HG03159 (cell line): ENCODE data around the gene DNAAF5.
"Not testable (repeated sequence)": the region's sequence is repeated elsewhere in the genome, so short reads cannot be mapped to it uniquely, and the experiment has no call there.

Experiments
- ATAC-seq: cut with Tn5 transposase; IDR thresholded peaks from one replicate; pipeline ENCODE4 v1.9.1; 2021; ENCODE audit warnings: mild to moderate bottlenecking, moderate library complexity; ENCODE audit not compliant: unreplicated experiment

DNAAF5 gene

DNA sequence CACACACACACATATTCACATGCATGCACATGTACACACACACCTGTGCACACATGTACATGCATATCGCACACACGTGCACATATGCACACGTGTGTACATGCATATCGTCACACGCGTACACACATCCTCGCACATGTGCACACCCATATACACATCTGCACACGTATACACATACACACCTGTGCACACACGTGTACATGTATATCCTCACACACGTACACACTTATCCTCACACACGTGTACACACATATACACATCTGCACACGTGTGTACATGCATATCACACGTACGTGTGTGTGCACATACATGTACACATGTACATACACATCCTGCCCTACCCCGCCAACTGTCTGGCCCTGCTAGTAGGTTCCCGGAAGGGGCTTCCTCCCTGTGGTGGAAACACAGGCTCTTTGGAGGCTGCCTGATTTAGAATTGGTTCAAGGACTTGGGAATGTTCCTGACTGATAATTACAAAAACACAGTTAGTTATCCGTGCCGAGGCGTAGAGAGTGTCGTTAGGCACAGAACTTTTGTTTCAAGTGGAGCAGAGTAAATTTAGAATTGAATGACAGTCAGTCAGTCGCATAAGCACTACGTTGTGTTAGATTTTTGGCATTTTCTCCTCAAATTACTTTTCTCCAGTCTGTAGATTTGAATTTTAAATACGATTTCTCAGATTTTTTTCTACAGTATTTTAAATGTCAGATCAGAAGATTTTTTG lies 19.1 kb downstream of the DNAAF5 start:
- ATAC-seq = no peak

DNA sequence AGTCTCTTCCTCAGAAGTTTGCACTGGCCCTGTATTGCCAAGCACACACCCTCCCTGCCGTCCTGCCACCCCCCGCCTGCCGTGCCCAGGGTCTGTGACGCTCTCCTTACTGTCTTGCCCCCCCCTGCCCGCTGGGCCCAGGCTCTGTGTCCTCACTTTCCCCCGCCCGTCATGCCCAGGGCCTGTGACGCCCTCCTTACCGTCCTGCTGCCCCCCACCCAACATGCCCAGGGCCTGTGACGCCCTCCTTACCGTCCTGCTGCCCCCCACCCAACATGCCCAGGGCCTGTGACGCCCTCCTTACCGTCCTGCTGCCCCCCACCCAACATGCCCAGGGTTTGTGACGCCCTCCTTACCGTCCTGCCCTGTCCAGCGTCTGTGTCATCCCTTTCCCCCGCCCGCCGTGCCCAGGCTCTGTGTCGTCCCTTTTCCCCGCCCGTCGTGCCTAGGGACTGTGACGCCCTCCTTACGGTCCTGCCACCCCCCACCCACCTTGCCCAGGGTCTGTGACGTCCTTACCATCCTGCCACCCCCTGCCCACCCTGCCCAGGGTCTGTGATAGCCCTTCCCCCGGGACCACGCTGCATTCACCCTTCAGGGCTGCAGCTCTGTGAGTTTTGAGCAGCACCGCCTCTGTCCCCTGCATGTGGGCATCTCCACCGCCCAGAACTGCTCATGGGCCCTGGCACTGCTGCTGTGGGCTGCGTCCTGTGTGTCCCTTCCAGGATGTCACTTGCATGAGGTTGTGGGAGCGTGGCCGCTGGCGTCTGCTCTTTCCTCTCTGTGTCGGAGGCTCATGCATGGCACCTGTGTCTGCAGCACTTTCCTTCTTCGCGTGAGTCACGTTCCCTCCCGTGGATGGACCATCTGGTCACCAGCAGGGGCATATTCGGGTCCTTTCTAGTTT lies 19.9 kb downstream of the DNAAF5 start:
- ATAC-seq = no peak

DNA sequence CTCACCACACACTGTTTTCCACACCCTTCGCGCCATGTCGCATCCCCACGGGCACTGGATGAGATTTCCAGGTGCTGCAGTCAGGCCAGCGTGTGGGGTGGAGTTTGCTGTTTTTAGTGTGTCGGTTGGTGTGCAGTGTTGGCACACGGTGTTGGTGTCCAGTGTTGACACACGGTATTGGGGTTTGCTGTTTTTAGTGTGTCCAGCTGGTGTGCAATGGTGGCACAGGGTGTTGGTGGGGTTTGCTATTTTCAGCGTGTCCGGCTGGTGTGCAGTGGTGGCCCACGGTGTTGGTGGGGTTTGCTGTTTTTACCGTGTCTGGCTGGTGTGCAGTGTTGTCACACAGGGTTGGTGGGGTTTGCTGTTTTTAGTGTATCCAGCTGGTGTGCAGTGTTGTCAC lies 20.7 kb downstream of the DNAAF5 start:
- ATAC-seq = no peak

DNA sequence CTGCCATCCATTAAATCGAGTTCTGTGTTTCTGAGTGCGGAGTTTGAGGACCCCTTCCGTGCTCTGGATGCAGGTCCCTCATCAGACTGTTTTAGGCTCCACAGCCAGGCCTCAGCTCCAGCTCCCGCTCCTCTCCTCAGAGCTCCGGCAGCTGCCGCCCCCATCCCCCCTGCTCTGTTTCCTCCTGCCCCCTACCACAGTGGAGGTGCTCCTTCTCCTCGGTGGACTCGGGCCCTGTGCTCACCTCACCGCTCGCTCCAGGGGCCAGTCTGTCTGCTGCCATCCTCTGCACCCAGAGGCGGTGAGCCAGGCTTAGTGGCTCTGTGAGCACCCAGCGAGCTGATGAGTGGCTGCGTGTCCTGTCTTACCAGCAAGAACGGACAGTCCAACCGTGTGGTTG lies 21.9 kb downstream of the DNAAF5 start:
- ATAC-seq = no peak

DNA sequence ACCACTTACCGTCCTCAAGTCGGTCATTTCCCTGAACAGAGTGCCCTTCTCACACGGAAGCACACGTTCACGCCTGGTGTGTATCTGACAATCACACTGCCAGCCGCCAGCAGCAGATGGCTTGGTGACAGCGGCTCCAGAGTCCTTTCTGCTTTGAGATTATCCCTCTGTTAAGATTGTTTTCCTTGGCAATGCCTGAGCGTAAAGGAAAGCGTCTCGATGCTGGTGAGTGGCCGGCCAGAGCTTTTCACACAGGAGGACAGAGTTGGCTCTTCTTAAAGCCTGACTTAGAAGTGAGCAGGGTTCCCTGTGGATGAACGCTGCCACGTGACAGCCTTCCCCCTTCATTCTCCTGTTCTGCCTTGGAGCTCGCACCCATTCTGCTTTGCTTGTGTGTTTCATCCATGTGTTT lies 22.6 kb downstream of the DNAAF5 start:
- no peak for ATAC-seq

DNA sequence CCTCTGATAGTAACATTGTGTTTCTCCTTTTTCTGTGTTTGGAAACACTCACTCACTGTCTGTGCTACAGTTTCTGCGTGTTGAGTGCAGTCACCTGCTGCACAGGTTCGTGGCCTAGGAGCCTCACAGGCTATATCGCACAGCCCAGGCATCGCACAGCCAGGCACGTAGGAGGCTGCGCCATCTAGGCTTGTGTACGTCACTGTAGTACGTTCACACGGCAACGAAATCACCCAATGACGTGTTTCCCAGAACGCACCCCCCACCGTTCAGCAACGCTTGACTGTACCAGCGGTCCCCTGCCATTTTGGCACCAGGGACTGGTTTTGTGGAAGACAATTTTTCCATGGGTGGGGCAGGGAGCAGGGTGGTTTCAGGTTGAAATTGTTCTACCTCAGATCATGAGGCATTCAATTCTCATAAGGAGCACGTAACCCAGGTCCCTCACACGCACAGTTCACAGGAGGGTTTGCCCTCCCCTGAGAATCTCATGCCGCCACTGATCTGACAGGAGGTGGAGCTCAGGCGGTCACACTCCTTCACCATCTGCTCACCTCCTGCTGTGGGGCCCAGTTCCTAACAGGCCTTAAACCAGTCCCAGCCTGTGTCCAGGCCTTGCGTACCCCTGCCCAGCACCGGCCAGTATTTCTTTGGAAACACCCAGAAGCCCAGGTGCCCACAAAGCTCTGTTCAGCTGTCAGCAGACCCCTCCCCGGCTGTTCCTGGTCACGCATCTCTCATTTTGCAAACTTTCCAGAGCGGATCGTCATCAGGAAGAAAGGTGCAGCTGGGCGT lies 23.8 kb downstream of the DNAAF5 start:
- no peak for ATAC-seq

DNA sequence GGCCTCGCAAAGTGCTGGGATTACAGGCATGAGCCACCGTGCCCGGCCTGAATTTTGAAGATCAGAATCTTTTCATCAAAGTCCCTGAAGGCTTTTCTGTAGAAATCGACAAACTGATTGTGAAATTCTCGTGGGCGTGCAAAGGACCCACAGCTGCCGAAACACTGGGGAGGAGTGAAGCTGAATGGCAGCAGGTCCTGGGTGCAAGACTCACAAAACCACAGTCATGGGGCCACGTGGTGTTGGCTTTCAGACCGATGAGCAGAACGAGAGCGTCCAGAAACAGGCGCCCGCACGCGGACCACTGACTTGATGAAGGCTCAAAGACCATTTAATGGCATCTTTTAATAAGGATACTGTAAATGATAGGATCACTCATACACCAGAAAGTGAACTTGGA lies 25.3 kb downstream of the DNAAF5 start:
- ATAC-seq = no peak

DNA sequence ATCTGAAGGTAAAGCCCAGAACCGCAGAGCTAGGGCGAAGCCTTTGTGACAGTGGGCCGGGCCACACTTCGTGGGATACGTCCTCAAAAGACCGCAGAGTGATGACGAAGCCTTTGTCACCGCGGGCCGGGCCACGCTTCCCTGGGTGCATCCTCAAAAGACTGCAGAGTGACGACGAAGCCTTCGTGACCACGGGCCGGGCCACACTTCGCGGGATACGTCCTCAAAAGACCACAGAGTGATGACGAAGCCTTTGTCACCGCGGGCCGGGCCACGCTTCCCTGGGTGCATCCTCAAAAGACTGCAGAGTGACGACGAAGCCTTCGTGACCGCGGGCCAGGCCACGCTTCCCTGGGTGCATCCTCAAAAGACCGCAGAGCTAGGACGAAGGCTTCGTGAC lies 25.8 kb downstream of the DNAAF5 start:
- ATAC-seq = not testable (repeated sequence)

DNA sequence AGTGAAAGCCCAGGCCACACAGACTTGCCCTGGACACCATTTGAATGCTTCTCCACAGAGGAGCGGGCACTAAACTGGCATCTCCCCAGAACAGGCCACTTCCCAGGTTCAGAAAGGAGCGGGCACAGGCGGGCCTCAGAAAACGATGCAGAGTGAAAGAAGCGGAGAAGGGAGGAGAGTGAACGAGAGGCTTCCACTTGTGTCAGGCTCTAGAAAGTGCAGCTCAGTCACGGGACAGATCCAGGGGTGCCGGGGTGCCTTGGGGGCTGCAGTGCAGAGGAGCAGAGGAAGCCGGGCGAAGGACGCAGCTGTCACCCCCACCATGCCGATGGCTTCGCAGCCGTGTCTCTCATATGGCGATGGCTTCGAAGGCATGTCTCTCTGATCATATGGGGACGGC lies 26.7 kb downstream of the DNAAF5 start:
- no peak for ATAC-seq

DNA sequence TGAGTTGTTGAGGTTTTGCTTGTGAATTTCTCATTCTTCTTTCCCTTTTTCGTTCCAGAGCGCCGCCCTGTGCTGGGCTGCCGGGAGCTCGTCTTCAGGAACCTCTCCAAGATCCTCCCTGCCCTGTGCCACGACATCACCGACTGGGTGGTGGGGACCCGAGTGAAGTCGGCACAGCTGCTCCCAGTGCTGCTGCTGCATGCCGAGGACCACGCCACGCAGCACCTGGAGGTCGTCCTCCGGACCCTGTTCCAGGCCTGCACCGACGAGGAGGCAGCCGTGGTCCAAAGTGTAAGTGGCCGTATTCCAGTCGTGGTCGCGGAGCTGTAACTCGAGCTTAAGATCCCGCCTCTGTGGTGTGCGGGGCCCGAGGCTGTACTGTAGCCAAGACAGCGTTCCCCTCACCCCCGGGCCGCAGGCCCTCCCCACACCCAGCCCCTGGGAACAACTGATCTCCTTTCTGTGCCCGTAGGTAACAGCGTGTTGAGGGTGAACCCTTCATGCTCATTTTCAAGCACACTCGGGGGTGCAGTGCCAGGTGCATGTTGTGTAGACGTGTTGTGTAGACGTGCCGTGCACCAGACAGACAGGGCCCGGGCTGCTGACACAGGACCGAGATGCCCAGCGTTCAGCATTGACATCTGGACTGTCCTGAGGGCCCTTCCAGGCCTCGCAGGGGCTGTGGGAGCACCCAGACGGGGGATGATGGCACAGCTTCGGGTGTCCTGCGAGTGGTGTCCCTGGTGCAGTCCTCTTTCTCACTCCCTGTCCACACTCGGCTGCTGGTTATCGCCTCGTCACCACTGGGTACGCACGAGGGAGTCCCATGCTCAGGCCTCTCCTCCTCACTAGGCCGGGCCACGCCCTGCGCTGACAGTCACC lies 28.3 kb downstream of the DNAAF5 start:
- no peak for ATAC-seq

DNA sequence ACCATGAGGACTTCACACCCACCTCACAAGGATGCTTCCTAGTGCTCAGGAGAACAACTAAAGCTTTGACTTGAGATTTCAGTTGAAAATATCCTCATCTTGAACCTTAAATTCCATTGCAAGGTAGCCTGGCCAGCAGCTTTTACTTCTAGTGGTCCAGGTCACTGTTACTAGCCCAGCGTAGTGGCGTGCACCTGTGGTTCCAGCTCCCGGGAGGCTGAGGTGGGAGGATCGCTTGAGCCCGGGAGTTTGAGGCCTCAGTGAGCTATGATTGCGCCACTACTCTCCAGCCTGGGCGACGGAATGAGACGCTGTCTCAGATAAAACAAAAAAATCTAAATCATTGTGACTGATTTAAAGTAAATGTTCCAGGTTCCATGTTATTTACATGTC lies 28.9 kb downstream of the DNAAF5 start:
- no peak for ATAC-seq

DNA sequence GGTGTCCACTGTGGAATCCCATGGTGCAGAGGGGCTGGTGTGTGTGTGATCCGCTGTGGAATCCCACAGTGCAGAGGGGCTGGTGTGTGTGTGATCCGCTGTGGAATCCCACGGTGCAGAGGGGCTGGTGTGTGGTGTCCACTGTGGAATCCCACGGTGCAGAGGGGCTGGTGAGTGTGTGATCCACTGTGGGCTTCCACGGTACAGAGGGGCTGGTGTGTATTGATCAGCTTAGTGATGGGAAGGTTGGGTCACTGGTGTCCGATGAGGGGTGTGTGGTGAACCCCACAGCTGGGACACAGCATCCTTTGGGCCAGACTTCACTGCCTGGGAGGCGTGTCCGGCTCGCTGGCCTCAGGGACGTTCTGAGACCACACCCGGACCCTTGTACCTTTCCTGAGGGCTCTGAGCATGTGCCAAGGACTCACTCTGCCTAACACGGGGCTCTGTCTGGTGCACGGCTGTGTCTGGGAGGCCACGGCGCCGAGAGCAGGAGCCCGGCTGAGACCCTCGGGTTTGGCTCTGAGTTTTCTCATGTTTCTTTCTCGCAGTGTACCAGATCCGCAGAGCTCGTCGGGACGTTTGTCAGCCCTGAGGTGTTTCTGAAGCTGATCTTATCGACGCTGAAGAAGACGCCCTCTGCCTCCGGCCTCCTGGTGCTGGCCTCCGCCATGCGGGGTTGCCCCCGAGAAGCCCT lies 29.9 kb downstream of the DNAAF5 start:
- ATAC-seq = no peak

DNA sequence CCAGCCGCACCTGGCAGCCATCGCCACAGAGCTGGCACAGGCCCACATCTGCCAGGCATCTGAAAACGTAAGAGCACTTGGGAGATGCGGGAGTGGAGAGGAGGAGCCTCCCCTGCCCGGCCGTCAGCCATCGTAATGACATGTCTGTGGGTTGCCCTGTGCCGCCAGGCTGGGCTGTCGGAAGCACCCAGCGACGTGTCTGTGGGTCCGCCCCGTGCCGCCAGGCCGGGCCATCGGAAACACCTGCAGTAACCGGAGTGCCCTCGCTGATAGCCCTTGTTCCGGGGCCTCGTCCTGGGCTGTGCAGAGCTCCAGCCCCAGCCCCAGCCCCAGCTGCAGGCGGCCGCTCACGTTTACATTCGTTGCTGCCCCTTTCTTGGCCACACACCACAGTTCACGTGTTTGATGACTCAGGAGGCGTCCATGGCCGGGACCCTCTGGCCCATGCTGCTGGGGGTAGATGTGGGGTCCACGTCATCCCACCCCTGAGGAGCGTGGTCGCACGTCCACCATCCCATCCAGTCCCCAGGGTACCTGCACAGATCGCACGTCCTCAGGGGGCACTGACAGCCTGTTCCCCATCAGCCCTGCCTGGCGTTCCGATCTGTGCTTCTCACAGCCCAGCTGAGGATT lies 30.5 kb downstream of the DNAAF5 start:
- ATAC-seq = no peak

DNA sequence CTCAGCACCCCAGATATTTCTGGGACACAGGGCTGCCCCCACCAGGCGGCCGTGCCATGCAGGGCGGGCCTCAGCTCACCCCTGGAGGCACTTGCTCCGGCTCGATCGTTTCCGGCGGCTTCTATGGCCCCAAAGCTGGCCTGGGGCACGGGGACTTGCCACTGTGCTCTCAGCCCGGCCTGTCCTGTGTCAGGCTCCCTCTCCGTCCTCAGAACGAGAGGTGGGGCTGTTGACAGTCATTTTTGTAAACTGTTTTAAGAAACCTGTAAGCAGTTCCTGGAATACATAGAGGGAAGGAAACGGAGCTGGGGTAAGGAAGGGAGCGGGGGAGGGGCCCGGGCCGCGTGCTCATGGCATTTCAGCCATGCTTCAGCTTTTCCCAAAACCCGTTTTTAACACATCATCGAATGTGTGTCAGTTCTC lies 31.3 kb downstream of the DNAAF5 start:
- ATAC-seq = no peak

DNA sequence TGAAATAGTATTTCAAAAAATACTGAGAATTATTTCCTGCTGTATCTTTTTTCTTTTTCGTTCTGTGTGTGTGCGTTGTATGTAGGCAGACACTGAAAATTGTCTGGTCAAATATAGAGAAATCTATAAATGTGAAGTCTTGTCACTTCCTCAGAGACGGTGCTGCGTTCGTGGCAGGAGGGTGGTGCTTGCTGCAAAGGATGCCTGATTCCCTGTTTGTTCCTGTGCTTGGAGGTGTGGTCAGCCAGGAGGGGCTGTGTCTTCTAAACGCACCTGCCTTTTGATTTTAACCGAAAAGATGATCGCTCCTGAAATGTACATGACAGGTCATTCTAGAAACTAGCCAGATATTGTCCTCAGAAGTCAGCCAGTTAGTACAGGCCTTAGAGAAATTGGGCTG lies 33.1 kb downstream of the DNAAF5 start:
- no peak for ATAC-seq

DNA sequence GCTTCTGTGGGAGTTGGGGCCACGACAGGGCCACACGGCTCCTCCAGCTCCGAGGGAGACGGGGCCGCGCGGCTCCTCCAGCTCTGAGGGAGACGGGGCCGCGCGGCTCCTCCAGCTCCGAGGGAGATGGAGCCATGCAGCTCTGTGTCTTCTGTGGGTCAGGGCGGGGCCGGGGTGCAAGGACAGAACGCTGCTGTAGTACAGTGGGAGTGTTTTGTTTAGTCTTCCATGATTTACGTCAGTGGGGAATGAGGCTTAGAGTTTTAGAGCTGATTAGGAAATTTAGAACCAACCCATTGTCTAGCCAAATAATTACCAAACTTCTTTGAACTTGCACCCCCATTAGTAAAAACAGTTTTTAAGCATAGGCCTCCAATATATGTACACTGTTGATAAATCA lies 33.5 kb downstream of the DNAAF5 start:
- ATAC-seq = no peak

DNA sequence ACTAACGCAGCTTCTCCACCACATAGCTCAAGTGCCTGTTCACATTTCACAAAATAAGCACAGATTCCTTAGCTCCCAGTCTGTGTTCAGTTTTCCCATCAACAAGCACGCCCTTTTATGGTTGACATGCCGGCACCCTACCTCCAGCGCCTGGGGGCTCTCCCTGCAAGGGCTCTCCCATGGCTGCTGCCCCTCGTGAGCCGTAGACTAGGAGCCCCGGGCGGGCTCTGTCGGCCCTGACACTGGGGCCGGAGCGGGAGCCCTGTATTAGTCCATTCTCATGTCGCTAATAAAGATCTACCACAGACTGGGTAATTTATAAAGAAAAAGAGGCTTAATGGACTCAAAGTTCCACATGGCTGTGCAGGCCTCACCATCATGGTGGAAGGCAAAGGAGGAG lies 34.6 kb downstream of the DNAAF5 start:
- ATAC-seq = no peak

DNA sequence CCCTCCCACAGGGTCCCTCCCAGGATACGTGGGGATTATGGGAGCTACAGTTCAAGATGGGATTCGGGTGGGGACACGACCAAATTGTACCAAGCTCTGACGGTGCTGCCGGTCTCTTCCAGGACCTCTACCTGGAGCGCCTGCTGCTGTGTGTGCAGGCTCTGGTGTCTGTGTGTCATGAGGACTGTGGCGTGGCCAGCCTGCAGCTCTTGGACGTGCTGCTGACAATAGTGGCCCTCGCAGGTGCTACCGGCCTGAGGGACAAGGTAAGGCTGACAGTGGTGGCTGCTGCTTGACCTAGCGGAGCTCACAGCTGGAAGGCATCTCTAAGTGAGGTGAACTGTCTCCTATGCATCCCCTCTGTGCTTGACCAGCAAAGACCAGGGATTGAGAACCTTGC lies 35.1 kb downstream of the DNAAF5 start:
- ATAC-seq = no peak

DNA sequence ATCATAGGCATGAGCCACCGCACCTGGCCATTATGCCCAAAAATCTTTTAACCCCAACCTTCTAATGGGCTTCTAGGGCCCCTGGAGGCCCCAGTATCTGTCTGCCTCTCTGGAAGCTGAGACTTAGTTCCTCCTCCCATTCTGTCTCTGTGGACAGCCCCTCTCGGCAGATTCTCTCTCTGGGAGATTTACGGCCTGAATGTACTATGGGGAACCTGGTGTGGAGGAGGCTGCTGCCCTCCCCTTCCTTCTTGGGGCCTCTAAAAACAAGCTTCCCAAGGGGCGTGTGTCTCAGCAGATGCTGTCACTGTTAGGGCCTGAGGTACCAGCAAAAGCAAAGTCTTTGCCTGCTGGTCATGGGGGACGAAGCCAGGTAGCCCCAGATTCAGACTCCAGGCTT lies 36.4 kb downstream of the DNAAF5 start:
- ATAC-seq = no peak
